Lung (tissue), 12 donors: Measurements from ENCODE around the gene GOLIM4. TPM values are rescaled to one million over a fixed set of nuclear protein-coding genes. Genes with fewer than 3 reads are reported as not detected.

Experiments
- ATAC-seq: fragments of 200-7000 bp; cut with Tn5 transposase; one replicate; pipeline ENCODE4 v1.9.1; 2020; ENCODE audit warnings: moderate number of reproducible peaks; ENCODE audit not compliant: insufficient read depth, low FRiP score
- DNase-seq, 3 donors: peaks; one replicate each; pipeline ENCODE4 v3.0.0-alpha.2; 2013 to 2017
- H3K27ac ChIP-seq, 2 donors: one replicate each; pipeline ENCODE4 v1.5.1; 2013; ENCODE audit warnings: mild to moderate bottlenecking in 2 of 2, moderate library complexity in 2 of 2, control low read depth in 1 of 2, inconsistent platforms in 1 of 2, low read depth in 1 of 2, low read length in 1 of 2
- H3K27me3 ChIP-seq, 3 donors: one replicate each; pipeline ENCODE4 v1.5.1; 2013; ENCODE audit warnings: low read length in 2 of 3; ENCODE audit not compliant: control insufficient read depth in 3 of 3, insufficient read depth in 3 of 3
- H3K36me3 ChIP-seq, 4 donors: one replicate each; pipeline ENCODE4 v1.5.1; 2013; ENCODE audit warnings: low read length in 4 of 4, mild to moderate bottlenecking in 1 of 4, moderate library complexity in 1 of 4; ENCODE audit not compliant: control insufficient read depth in 4 of 4, insufficient read depth in 4 of 4
- H3K4me1 ChIP-seq, 5 donors: one replicate each; pipeline ENCODE4 v1.5.1; 2013; ENCODE audit warnings: low read length in 5 of 5, mild to moderate bottlenecking in 2 of 5, moderate library complexity in 1 of 5; ENCODE audit not compliant: control insufficient read depth in 5 of 5, insufficient read depth in 5 of 5
- H3K4me3 ChIP-seq: one replicate; pipeline ENCODE4 v1.5.1; 2013; ENCODE audit warnings: mild to moderate bottlenecking, control low read depth, moderate library complexity
- H3K9ac ChIP-seq, 2 donors: one replicate each; pipeline ENCODE4 v1.5.1; 2013; ENCODE audit warnings: low read length in 2 of 2, control low read depth in 1 of 2; ENCODE audit not compliant: insufficient read depth in 1 of 2
- H3K9me3 ChIP-seq, 4 donors: one replicate each; pipeline ENCODE4 v1.5.1; 2013; ENCODE audit warnings: low read length in 3 of 4, mild to moderate bottlenecking in 1 of 4, moderate library complexity in 1 of 4; ENCODE audit not compliant: control insufficient read depth in 4 of 4, insufficient read depth in 3 of 4
- CTCF ChIP-seq: IDR thresholded peaks from 2 replicates; pipeline ENCODE4 v1.5.1; 2012; ENCODE audit warnings: mild to moderate bottlenecking; ENCODE audit errors: control extremely low read depth, extremely low read depth
- WGBS, 2 donors: extraction: QIAGEN DNeasy Blood & Tissue Kit; methylation state at CpG; one replicate each; pipeline ENCODE4 v1.1.7; 2013; 5-methylcytosine and 5-hydroxymethylcytosine counted together
- polyA plus RNA-seq, 2 donors: library from polyadenylated mRNA; stranded (reverse); fragments of 200-250 nt; gene quantifications; one replicate each; pipeline ENCODE4 v1.2.1, GENCODE V29; 2013
- total RNA-seq, 2 donors: library from RNA; depleted of rRNA in 1 of 2; stranded (reverse); fragments of >200 nt in 1 of 2; gene quantifications; one replicate each; pipeline ENCODE4 v1.2.1, GENCODE V29; 2014 to 2021
- donor health status: control.
- donor health status: control.
- donor health status: Bipolar disorder and iron deficiency.
- donor health status: healthy.
- donor health status: DM: yes; HTN: yes; CAD: no.

GOLIM4 gene
- total and polyA plus RNA-seq, 4 donors, result 22.2 to 52.9 (median 33.3) TPM

GRCh38 chr3:168071591-168072322 is 24.0 kb downstream of the GOLIM4 start:
- DNase-seq, result no peak
- no peak overlapping the region for H3K4me3 ChIP-seq
- H3K4me1 ChIP-seq, result peaks cover 0 to 17% (median 0%) of the 10 kb centered on the region in 5 donors
- no peaks in the 10 kb centered on the region for H3K9me3 ChIP-seq
- ATAC-seq, result no peak
- H3K36me3 ChIP-seq, result peaks cover 0 to 2% (median under 1%) of the 10 kb centered on the region in 4 donors
- H3K27ac ChIP-seq, result no peak overlapping the region
- 81 to 83% methylated on average over 8 of the region's 8 CpGs for WGBS, 2 donors
- no peak for TF ChIP-seq CTCF
- H3K27me3 ChIP-seq, result no peaks in the 10 kb centered on the region
- H3K9ac ChIP-seq, result no peak overlapping the region

- no peak for DNase-seq
- no peak for TF ChIP-seq CTCF
- no peak overlapping the region for H3K4me3 ChIP-seq
- ATAC-seq, result no peak
- no peaks in the 10 kb centered on the region for H3K27me3 ChIP-seq
- no peaks in the 10 kb centered on the region for H3K9me3 ChIP-seq
- 86 to 93% methylated on average over 2 of the region's 2 CpGs for WGBS, 2 donors
- H3K36me3 ChIP-seq, result peaks cover 0 to 2% (median 0%) of the 10 kb centered on the region in 4 donors
- no peak overlapping the region for H3K27ac ChIP-seq
- no peak overlapping the region for H3K9ac ChIP-seq
- H3K4me1 ChIP-seq, result peaks cover 0 to 17% (median 1%) of the 10 kb centered on the region in 5 donors
Measured at GRCh38 chr3:168070919-168071318, 24.8 kb downstream of the GOLIM4 start.

- Histone ChIP-seq H3K27me3 (no peaks in the 10 kb centered on the region), H3K9ac (no peak overlapping the region), H3K36me3 (no peaks in the 10 kb centered on the region), H3K9me3 (no peaks in the 10 kb centered on the region), H3K27ac (no peak overlapping the region), H3K4me3 (no peak overlapping the region), H3K4me1 (peaks cover 0 to 10% (median 0%) of the 10 kb centered on the region in 5 donors)
- DNase-seq, result no peak
- 47 to 83% methylated on average over 2 of the region's 2 CpGs for WGBS, 2 donors
- no peak for TF ChIP-seq CTCF
- ATAC-seq, result no peak
Measured at GRCh38 chr3:168068346-168068745, 27.4 kb downstream of the GOLIM4 start.

- Histone ChIP-seq H3K27me3 (no peaks in the 10 kb centered on the region), H3K9me3 (no peaks in the 10 kb centered on the region), H3K36me3 (no peaks in the 10 kb centered on the region), H3K9ac (no peak overlapping the region), H3K4me1 (peaks cover 0 to 16% (median 0%) of the 10 kb centered on the region in 5 donors), H3K27ac (no peak overlapping the region), H3K4me3 (no peak overlapping the region)
- DNase-seq (no peak), ATAC-seq (no peak)
- TF ChIP-seq CTCF, result no peak
Measured at GRCh38 chr3:168066882-168067281, 28.8 kb downstream of the GOLIM4 start.
